GM12874 (cell line): ENCODE results near the gene ERICH4.

Experiments
- TF ChIP-seq, protein P1 (sequence below): IDR thresholded peaks from 2 replicates; pipeline ENCODE4 v1.5.1; 2011; ENCODE audit warnings: low read depth, mild to moderate bottlenecking, control low read depth, low read length, moderate library complexity; ENCODE audit not compliant: insufficient read depth

ERICH4 gene

DNA sequence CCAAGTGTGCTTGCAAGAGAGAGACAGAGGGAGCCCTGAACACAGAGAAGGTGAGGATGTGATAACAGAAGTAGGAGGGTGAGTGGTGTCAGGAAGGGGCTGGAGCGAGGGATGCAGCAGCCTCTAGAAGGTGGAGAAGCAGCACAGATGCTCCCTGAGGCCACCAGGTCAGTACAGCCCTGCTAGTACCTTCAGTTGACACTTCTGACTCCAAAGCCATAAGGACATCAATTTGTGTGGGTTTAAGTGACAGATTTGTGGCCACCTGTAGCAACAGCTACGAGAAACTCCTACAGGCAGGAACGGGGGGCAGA is 6.9 kb downstream of the ERICH4 start:
- TF ChIP-seq, protein P1, sequence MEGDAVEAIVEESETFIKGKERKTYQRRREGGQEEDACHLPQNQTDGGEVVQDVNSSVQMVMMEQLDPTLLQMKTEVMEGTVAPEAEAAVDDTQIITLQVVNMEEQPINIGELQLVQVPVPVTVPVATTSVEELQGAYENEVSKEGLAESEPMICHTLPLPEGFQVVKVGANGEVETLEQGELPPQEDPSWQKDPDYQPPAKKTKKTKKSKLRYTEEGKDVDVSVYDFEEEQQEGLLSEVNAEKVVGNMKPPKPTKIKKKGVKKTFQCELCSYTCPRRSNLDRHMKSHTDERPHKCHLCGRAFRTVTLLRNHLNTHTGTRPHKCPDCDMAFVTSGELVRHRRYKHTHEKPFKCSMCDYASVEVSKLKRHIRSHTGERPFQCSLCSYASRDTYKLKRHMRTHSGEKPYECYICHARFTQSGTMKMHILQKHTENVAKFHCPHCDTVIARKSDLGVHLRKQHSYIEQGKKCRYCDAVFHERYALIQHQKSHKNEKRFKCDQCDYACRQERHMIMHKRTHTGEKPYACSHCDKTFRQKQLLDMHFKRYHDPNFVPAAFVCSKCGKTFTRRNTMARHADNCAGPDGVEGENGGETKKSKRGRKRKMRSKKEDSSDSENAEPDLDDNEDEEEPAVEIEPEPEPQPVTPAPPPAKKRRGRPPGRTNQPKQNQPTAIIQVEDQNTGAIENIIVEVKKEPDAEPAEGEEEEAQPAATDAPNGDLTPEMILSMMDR, result no peak

DNA sequence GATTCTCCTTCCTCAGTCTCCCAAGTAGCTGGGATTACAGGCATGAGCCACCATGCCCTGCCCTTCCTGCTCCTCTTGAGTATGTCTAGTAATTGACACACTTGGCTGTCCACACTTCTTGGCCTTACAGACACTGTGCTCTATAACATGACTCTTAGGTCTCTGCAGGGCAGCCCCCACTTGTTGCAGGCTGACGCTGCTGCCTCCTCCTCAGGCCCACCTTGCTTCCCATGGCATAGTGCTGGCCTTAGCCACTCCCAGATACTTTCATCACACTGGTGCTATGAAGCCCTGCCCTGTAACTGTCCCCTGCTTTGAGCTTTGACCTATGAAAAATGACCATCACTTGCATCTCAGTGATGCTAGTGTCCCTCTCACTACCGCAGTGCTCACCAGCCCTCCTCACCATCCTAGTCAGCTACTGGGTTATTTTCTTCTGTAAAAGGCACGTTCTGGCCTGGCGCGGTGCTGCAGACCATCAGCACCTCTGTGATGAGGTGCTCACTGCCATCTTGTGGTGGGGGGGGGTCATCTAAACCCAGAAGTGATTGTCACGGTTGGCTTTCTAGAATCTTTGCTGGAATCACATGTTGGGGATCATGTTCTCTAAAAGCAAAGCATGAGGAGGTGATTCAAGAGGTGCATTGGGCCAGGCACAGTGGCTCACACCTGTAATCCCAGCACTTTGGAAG is 9.8 kb downstream of the ERICH4 start:
- TF ChIP-seq, protein P1, result no peak

DNA sequence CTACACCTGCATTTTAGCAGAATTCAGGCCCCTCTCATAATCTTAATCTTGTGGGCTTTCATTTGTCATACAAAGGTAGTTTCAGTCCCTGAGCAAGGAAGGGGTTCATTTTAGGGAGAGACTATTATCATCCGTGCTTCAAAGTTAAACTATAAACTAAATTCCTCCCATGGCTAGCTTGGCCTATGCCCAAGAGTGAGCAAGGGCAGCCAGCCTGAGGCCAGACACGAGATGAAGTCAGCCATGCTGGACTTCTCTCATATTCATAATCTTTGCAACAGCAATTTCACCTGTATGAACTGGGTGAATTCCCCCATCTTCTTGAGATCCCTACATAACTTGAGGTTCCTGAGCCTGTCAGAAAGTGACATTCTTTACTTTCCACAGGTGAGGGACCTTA is 13.0 kb downstream of the ERICH4 start:
- TF ChIP-seq, protein P1, result no peak

DNA sequence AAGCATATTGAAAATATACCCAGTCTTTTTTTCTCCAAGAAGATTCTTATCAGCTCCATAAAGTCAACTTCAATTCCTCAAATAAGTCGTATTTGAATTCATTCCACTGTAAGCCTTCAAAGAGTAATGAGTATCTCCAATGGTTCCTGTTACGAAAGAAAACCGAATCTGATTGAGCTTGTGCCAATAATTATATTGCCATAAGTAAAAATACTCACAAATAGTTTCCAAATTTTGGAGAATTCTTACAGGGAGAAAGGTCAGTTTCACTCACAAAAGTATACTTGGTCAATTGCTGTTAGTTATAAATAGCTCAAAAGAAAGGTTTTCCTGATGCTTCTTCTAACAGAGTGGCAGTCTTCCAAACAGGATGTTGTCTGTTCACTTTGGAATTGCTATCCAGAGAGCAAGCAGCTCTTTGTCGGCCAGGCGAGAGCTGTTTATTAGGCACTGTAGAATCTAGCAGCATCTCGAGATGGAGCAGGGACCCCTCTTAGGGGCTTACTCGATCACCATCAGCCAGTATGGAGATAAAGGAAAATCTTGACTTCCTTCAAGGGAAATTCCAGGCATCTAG is 13.5 kb downstream of the ERICH4 start:
- TF ChIP-seq, protein P1, result no peak

DNA sequence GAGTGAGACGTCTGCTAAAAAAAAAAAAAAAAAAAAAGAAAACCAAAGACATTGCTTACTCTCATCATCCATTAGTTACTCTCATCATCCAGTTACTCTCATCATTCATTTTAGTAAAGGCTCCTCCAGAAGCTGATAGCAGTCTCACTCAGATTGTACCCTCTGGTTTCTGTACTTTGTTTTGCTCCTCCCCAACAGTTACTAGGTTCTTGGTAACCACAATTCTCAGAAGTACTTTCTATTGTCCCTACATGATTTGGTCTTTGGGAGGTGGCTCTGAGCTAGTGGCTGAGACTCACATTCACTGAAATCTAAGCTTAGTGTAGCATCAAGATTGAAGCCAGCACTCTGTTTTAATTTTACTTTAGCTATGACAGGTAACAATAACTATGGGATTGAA is 14.3 kb downstream of the ERICH4 start:
- TF ChIP-seq, protein P1, result no peak

DNA sequence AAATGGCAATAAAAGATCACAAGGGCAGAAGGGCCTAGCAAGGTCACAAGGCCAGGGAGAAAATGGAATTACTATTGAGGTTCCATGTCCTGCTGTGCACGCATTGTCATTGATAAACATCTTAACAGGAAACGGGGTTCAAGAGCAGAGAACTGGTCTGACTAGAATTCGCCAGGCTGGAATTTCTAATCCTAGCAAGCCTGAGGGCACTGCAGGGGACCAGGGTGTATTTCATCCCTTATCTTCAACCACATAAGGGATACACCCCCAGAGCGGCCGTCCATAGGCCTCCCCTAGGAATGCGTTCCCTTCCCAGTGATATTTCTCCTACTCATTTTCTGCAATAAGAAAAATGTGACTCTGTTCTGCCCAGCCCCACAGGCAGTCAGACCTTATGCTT is 19.5 kb downstream of the ERICH4 start:
- TF ChIP-seq, protein P1, result no peak

DNA sequence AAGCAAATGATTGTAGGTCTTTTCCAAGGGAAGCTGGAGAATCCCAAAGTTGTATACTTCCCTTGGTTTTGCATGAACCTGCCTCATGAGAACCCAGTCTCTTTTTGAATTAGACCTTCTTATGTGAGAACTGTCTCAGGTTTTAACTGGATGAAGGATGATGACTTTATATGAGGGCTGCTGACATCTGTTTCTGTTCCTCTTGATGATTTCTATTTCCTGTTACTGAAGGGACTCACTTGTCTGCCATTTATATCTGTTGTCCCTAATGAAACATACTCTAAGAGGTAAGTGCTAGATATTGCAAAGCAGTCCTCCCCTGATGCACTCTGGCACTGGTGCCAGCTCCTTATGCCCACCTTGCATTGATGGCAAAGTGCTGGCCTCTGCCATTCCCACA is 33.6 kb downstream of the ERICH4 start:
- TF ChIP-seq, protein P1, result no peak

DNA sequence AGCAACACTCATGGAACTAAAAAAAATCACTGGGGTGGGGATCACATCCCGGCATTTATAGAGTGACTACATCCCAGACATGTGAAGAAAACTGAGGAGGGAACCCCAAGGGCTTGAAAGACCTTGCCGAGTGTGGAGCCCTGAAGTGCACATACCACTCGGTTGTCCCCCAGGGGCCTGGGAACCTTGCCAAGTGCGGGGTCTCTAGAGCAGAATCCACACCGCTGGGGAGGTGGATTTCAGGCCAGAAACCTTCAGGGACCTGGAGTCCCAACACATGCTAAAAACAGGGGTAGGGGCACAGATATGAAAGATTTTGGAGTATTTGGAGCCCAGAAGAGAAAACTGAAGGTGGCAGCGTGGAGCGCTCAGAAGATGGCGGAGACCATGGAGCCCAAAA is 35.2 kb downstream of the ERICH4 start:
- TF ChIP-seq, protein P1, result no peak
